ENCODE data around the gene SNAP29. TPM values are rescaled to one million over a fixed set of nuclear protein-coding genes. Genes with fewer than 3 reads are reported as not detected.

Gene SNAP29
- total RNA-seq, 3 donors from 2014 or later: 17.7 to 28.2 (median 22.5) TPM

DNA sequence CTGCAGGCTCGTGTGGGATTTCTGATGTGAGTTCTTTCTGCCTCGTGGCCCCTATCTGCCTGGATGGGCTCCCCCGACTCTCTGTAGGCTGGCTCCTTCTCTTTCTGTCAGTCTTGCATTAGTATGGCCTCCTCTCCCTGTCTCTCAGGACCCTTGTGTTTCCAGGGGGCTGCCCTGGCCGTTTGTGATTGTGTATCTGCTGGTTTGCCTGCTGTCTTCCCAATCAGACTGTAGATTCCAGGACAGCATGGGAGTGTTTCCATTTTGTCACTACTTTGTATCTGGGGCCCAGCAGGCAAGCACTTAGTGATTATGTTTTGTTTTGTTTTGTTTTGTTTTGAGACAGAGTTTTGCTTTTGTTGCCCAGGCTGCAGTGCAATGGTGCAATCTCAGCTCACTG is 25.6 kb downstream of the SNAP29 start:
- intact Hi-C loops (cut with DNase I; ENCODE audit: low total_unique reads): no loop called here
- TF ChIP-seq CTCF (IDR thresholded peaks at IDR 0.05): no peak
- TF ChIP-seq POLR2AphosphoS5 (IDR thresholded peaks at IDR 0.05): no peak
- no peak for TF ChIP-seq POLR2A (IDR thresholded peaks at IDR 0.05)
- no peak for DNase-seq (ENCODE audit: low spot score in 2 of 2)
- peaks cover 11% of the 10 kb centered on the region for H3K36me3 ChIP-seq
- no peak overlapping the region for H3K4me3 ChIP-seq
- no peaks in the 10 kb centered on the region for H3K4me1 ChIP-seq
- no peak overlapping the region for H3K27ac ChIP-seq
- H3K27me3 ChIP-seq: no peaks in the 10 kb centered on the region
- no peaks in the 10 kb centered on the region for H3K9me3 ChIP-seq

DNA sequence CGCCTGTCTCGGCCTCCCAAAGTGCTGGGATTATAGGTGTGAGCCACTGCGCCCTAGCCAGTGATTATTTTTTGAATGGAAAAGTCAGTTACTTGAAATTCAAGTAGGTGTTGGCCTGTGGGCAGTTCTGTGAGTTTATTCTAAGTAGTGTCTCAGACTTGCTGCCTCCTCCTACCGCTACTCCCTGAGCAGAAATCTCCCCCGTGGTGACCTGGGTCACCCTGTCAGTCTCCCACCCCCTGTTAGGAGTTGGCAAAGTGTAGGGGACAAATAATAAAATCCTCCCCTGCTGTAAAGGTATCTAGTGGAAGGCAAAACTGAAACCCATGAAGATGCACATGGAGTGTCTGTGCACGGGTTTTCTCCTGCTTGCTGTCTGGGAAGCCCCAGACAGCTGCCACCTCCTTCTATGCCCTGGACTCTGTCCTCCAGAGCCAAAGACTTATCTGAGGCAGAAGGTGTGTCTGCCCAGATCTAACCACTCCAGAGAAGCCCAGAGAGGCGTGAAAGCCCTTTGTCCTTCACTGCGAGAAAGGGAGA is 26.3 kb downstream of the SNAP29 start:
- H3K9me3 ChIP-seq: no peaks in the 10 kb centered on the region
- H3K4me1 ChIP-seq: no peaks in the 10 kb centered on the region
- TF ChIP-seq POLR2A (IDR thresholded peaks at IDR 0.05): no peak
- no peak for TF ChIP-seq POLR2AphosphoS5 (IDR thresholded peaks at IDR 0.05)
- TF ChIP-seq CTCF (IDR thresholded peaks at IDR 0.05): no peak
- no peak overlapping the region for H3K4me3 ChIP-seq
- no peak for DNase-seq (ENCODE audit: low spot score in 2 of 2)
- intact Hi-C loops (cut with DNase I; ENCODE audit: low total_unique reads): no loop called here
- H3K36me3 ChIP-seq: peaks cover 11% of the 10 kb centered on the region
- H3K27ac ChIP-seq: peak overlapping the region; percentile 55 to 88
- H3K27me3 ChIP-seq: no peaks in the 10 kb centered on the region

DNA sequence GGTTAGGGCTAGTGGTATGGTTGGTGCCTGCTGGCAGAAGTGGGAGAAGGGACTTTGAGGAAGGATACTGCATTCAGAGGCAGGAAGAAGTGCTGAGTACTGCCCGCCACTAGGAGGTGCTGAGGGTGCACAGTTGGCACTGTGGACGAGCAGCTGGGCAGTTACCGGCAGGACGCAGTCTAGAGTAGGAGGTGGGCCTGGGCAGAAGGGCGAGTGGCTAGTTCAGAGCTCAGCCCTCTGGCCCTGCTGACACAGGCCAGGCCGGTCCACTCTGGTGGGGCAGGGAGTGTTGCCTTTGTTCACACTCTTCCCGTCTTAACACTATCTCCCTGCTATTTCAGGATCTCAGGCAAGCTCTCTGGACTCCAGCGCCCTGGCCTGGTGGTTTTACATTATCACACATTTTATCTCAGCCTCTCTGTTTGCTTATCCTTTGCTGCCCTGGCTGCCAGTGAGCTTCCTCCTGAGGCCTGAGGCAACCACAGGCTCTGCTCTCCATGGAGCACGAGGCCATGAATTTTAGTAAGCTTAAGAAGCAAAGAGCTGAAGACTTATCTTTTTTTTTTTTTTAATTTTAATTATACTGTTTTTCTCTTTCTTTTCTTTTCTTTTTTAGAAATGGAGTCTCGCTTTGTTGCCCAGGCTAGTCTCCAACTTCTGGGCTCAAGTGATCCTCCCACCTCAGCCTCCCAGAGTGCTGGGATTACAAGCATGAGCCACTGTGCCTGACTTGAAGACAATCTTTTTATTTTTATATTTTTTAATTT is 26.9 kb downstream of the SNAP29 start:
- peak in 2 of 3 donors; percentile 43 to 46 for TF ChIP-seq POLR2AphosphoS5 (IDR thresholded peaks at IDR 0.05)
- no peak for TF ChIP-seq POLR2A (IDR thresholded peaks at IDR 0.05)
- TF ChIP-seq CTCF (IDR thresholded peaks at IDR 0.05): peak; percentile 50 to 88 (median 81)
- Histone ChIP-seq H3K4me3 (no peak overlapping the region), H3K9me3 (no peaks in the 10 kb centered on the region), H3K36me3 (peaks cover 11% of the 10 kb centered on the region), H3K4me1 (no peaks in the 10 kb centered on the region), H3K27ac (peak overlapping the region; percentile 55 to 88), H3K27me3 (no peaks in the 10 kb centered on the region)
- DNase-seq (ENCODE audit: low spot score in 2 of 2): peak; percentile 59 to 80
- intact Hi-C loops (cut with DNase I; ENCODE audit: low total_unique reads): no loop called here

- Histone ChIP-seq H3K27ac (no peak overlapping the region), H3K27me3 (no peaks in the 10 kb centered on the region), H3K4me3 (no peak overlapping the region), H3K9me3 (no peaks in the 10 kb centered on the region), H3K36me3 (peaks cover 11% of the 10 kb centered on the region), H3K4me1 (no peaks in the 10 kb centered on the region)
- TF ChIP-seq POLR2A (IDR thresholded peaks at IDR 0.05): no peak
- TF ChIP-seq CTCF (IDR thresholded peaks at IDR 0.05): no peak
- no peak for TF ChIP-seq POLR2AphosphoS5 (IDR thresholded peaks at IDR 0.05)
- intact Hi-C loops (cut with DNase I; ENCODE audit: low total_unique reads): no loop called here
- no peak for DNase-seq (ENCODE audit: low spot score in 2 of 2)
Observed at GRCh38 chr22:20887375-20887774, 28.6 kb downstream of the SNAP29 start.

DNA sequence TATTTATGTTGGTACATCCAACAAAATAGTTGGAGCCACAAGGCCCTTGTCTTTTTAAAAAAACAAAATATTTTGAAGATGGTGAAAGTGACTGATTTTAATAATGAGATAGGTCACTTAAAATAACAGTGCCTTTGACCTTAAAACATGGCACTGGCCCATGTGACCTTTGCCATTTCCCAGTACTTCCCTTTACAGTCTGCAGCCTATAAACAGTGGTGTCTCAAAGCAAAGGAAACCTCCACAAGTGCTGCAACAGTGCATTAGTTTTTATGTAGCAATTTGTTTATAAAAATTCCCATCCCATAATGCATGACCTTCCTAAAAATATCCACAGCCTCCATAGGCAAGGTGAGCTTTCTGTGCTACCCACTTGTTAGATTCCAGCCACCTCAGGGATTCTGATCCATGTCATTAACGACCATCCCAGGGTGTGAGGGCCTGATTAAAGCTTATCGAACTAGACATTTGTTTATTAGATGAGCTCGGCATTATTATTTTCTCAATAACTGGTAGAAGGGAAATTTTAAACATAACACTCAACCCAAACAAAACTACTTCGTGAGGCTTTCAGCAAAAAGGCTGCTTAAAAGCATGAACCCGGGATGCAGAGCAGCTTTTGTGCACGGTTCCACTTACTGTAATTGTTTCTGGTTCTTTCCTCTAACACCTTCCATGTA is 30.4 kb downstream of the SNAP29 start:
- intact Hi-C loops (cut with DNase I; ENCODE audit: low total_unique reads): no loop called here
- TF ChIP-seq CTCF (IDR thresholded peaks at IDR 0.05) (no peak), POLR2A (IDR thresholded peaks at IDR 0.05) (no peak), POLR2AphosphoS5 (IDR thresholded peaks at IDR 0.05) (no peak)
- Histone ChIP-seq H3K9me3 (no peaks in the 10 kb centered on the region), H3K27ac (no peak overlapping the region), H3K4me3 (no peak overlapping the region), H3K27me3 (no peaks in the 10 kb centered on the region), H3K36me3 (no peaks in the 10 kb centered on the region), H3K4me1 (no peaks in the 10 kb centered on the region)
- no peak for DNase-seq (ENCODE audit: low spot score in 2 of 2)

Measured in breast epithelium (tissue), 4 donors.